KMS-11 (cell line): ENCODE measurements around the gene LKAAEAR1.

Source experiments
- H2AFZ ChIP-seq: fragments of 200-600 bp; sonication (generic); 2 replicates; pipeline ENCODE4 v1.6.1; 2016; ENCODE audit warnings: antibody characterized with exemption, mixed run types, low read depth
- H3K27ac ChIP-seq: fragments of 200-600 bp; sonication (generic); 2 replicates; pipeline ENCODE4 v1.6.1; 2016; ENCODE audit warnings: mild to moderate bottlenecking, mixed run types
- H3K27me3 ChIP-seq: fragments of 200-600 bp; sonication (generic); 2 replicates; pipeline ENCODE4 v1.6.1; 2017; ENCODE audit warnings: mild to moderate bottlenecking, low read depth, mixed run types, moderate library complexity; ENCODE audit not compliant: insufficient read depth
- H3K36me3 ChIP-seq: fragments of 200-600 bp; sonication (generic); 2 replicates; pipeline ENCODE4 v1.6.1; 2017; ENCODE audit warnings: mild to moderate bottlenecking, mixed run types; ENCODE audit not compliant: insufficient read depth
- H3K4me1 ChIP-seq: fragments of 200-600 bp; sonication (generic); 2 replicates; pipeline ENCODE4 v1.6.1; 2016; ENCODE audit warnings: mild to moderate bottlenecking, low read depth, mixed run types; ENCODE audit not compliant: poor library complexity, severe bottlenecking
- H3K4me2 ChIP-seq: fragments of 200-600 bp; sonication (generic); 2 replicates; pipeline ENCODE4 v1.7.0; 2016; ENCODE audit warnings: mild to moderate bottlenecking, mixed run types
- H3K4me3 ChIP-seq: fragments of 200-600 bp; sonication (generic); IDR thresholded peaks from 2 replicates; pipeline ENCODE4 v1.6.1; 2017; ENCODE audit warnings: low read depth, low read length, mixed read lengths; ENCODE audit not compliant: insufficient read depth
- H3K79me2 ChIP-seq: fragments of 200-600 bp; sonication (generic); 2 replicates; pipeline ENCODE4 v1.6.1; 2016; ENCODE audit warnings: low read depth, mixed run types; ENCODE audit not compliant: insufficient read depth
- H3K9ac ChIP-seq: fragments of 200-600 bp; sonication (generic); 2 replicates; pipeline ENCODE4 v1.6.1; 2016; ENCODE audit warnings: mild to moderate bottlenecking, mixed run types
- H4K20me1 ChIP-seq: fragments of 200-600 bp; sonication (generic); 2 replicates; pipeline ENCODE4 v1.6.1; 2016; ENCODE audit warnings: mild to moderate bottlenecking, mixed run types; ENCODE audit not compliant: insufficient read depth
- CTCF ChIP-seq: fragments of 200-600 bp; sonication (generic); conservative IDR thresholded peaks from 2 replicates; pipeline ENCODE4 v1.6.1; 2017; ENCODE audit warnings: low read depth, mild to moderate bottlenecking, antibody characterized with exemption, low read length, moderate library complexity, mixed read lengths

Gene LKAAEAR1

GRCh38 chr20:64081624-64081964 is 2.6 kb downstream of the LKAAEAR1 start:
- TF ChIP-seq CTCF = no peak
- H2AFZ ChIP-seq = no peak overlapping the region
- H3K27me3 ChIP-seq = peaks cover 69% of the 10 kb centered on the region
- no peaks in the 10 kb centered on the region for H3K36me3 ChIP-seq
- no peak overlapping the region for H3K4me3 ChIP-seq
- H3K4me1 ChIP-seq = peaks cover 20% of the 10 kb centered on the region
- no peak overlapping the region for H3K4me2 ChIP-seq
- no peak overlapping the region for H3K9ac ChIP-seq
- no peak overlapping the region for H3K27ac ChIP-seq
- no peaks in the 10 kb centered on the region for H3K79me2 ChIP-seq
- no peaks in the 10 kb centered on the region for H4K20me1 ChIP-seq

- Histone ChIP-seq H3K9ac (no peak overlapping the region), H3K36me3 (no peaks in the 10 kb centered on the region), H3K4me3 (no peak overlapping the region), H3K27ac (no peak overlapping the region), H4K20me1 (no peaks in the 10 kb centered on the region), H3K4me1 (peaks cover 20% of the 10 kb centered on the region), H2AFZ (no peak overlapping the region), H3K79me2 (no peaks in the 10 kb centered on the region), H3K4me2 (no peak overlapping the region), H3K27me3 (peaks cover 63% of the 10 kb centered on the region)
- TF ChIP-seq CTCF = no peak
These were observed 3.2 kb downstream of the LKAAEAR1 start for GRCh38 chr20:64080813-64081623.

GRCh38 chr20:64080013-64080812 is 4.0 kb downstream of the LKAAEAR1 start, which contains the start of gene OPRL1:
Gene OPRL1 (plus strand): TSS chr20:64080082. CDS start chr20:64092721, 12,639 bp downstream.
- Histone ChIP-seq H3K27ac (no peak within 1 kb of the TSS), H3K9ac (peak within 1 kb of the TSS; percentile 74)

More at GRCh38 chr20:64080013-64080812, 4.0 kb downstream of the LKAAEAR1 start, which contains the start of gene OPRL1:
- no peak within 1 kb of the TSS for H3K4me3 ChIP-seq
- H2AFZ ChIP-seq = peak within 1 kb of the TSS; percentile 87
- H3K27me3 ChIP-seq = peaks cover 56% of the 10 kb centered on the region
- H3K36me3 ChIP-seq = no peaks in the 10 kb centered on the region
- H3K79me2 ChIP-seq = no peaks in the 10 kb centered on the region
- peaks cover 20% of the 10 kb centered on the region for H3K4me1 ChIP-seq
- no peak for TF ChIP-seq CTCF
- peak within 1 kb of the TSS; percentile 98 for H3K4me2 ChIP-seq
- no peaks in the 10 kb centered on the region for H4K20me1 ChIP-seq
